IMR-90 (cell line): ENCODE results near the gene ALKBH3.

Experiments used
- BHLHE40 ChIP-seq: fragments of 150-350 bp; IDR thresholded peaks from 2 replicates; pipeline ENCODE4 v1.6.1; 2016; ENCODE audit warnings: mild to moderate bottlenecking, low read depth, low read length
- CEBPB ChIP-seq: IDR thresholded peaks from 2 replicates; pipeline ENCODE4 v1.6.1; 2012; ENCODE audit warnings: low read depth, low read length, improper control_type of control experiment
- MAFK ChIP-seq: IDR thresholded peaks from 2 replicates; pipeline ENCODE4 v1.6.1; 2012; ENCODE audit warnings: low read depth, low read length, improper control_type of control experiment
- MXI1 ChIP-seq: IDR thresholded peaks from 2 replicates; pipeline ENCODE4 v1.6.1; 2012; ENCODE audit warnings: low read depth, mild to moderate bottlenecking, low read length, moderate library complexity, borderline replicate concordance
- POLR2A ChIP-seq: IDR thresholded peaks from 2 replicates; pipeline ENCODE4 v1.6.1; 2012; ENCODE audit warnings: mild to moderate bottlenecking, low read depth, low read length
- RCOR1 ChIP-seq: IDR thresholded peaks from 2 replicates; pipeline ENCODE4 v1.6.1; 2012; ENCODE audit warnings: mild to moderate bottlenecking, low read length, improper control_type of control experiment; ENCODE audit not compliant: insufficient replicate concordance
- TF ChIP-seq, protein P1 (sequence below): conservative IDR thresholded peaks from 2 replicates; pipeline ENCODE4 v1.5.1; 2012; ENCODE audit warnings: mild to moderate bottlenecking, low read depth, low read length, improper control_type of control experiment
- TF ChIP-seq, protein P2 (sequence below): fragments of 150-350 bp; IDR thresholded peaks from 2 replicates; pipeline ENCODE4 v1.6.1; 2016; ENCODE audit warnings: low read depth, mild to moderate bottlenecking, low read length, moderate library complexity, borderline replicate concordance
- TF ChIP-seq, protein P3 (sequence below): fragments of 150-350 bp; IDR thresholded peaks from 2 replicates; pipeline ENCODE4 v1.6.1; 2017; ENCODE audit warnings: mild to moderate bottlenecking, antibody characterized with exemption, low read length, low read depth

DNA sequence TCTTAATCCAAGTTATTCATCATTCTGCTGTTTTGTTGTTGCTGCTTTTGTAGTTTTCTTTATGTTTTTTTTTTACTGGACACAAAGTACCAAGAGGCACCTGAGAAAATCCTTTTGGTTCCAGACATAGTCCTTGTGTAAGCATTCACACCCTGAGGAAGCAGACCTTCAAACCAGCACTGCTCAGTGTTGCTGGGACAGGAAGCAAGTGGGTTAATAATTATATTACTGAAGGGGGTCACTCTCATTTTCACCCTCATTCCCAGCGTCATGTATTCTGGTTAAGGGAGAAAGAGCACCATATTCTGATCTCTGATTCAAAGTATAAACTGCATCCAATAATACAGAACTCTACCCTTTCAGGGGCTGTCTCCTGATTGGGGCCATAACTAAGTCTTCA, 5.9 kb upstream of the ALKBH3 start:
- TF ChIP-seq, protein P1, sequence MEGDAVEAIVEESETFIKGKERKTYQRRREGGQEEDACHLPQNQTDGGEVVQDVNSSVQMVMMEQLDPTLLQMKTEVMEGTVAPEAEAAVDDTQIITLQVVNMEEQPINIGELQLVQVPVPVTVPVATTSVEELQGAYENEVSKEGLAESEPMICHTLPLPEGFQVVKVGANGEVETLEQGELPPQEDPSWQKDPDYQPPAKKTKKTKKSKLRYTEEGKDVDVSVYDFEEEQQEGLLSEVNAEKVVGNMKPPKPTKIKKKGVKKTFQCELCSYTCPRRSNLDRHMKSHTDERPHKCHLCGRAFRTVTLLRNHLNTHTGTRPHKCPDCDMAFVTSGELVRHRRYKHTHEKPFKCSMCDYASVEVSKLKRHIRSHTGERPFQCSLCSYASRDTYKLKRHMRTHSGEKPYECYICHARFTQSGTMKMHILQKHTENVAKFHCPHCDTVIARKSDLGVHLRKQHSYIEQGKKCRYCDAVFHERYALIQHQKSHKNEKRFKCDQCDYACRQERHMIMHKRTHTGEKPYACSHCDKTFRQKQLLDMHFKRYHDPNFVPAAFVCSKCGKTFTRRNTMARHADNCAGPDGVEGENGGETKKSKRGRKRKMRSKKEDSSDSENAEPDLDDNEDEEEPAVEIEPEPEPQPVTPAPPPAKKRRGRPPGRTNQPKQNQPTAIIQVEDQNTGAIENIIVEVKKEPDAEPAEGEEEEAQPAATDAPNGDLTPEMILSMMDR, result no peak
- no peak for TF ChIP-seq RCOR1
- TF ChIP-seq CEBPB, result no peak
- TF ChIP-seq POLR2A, result no peak
- no peak for TF ChIP-seq MXI1
- TF ChIP-seq, protein P2, sequence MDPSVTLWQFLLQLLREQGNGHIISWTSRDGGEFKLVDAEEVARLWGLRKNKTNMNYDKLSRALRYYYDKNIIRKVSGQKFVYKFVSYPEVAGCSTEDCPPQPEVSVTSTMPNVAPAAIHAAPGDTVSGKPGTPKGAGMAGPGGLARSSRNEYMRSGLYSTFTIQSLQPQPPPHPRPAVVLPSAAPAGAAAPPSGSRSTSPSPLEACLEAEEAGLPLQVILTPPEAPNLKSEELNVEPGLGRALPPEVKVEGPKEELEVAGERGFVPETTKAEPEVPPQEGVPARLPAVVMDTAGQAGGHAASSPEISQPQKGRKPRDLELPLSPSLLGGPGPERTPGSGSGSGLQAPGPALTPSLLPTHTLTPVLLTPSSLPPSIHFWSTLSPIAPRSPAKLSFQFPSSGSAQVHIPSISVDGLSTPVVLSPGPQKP, result no peak
- TF ChIP-seq BHLHE40, result no peak
- no peak for TF ChIP-seq MAFK
- TF ChIP-seq, protein P3, sequence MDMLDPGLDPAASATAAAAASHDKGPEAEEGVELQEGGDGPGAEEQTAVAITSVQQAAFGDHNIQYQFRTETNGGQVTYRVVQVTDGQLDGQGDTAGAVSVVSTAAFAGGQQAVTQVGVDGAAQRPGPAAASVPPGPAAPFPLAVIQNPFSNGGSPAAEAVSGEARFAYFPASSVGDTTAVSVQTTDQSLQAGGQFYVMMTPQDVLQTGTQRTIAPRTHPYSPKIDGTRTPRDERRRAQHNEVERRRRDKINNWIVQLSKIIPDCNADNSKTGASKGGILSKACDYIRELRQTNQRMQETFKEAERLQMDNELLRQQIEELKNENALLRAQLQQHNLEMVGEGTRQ, result no peak
